GM13976 (cell line): ENCODE results near the gene PTH1R.

Experiments
- DNase-seq: peaks from one replicate; pipeline ENCODE4 v3.0.0; 2012; ENCODE audit warnings: low spot score
- in situ Hi-C: fragments of 300-500 bp; cut with MboI; formaldehyde crosslinking; loops from one replicate; pipeline ENCODE4 v1.12.0; 2022; ENCODE audit warnings: low sequenced_read_pairs, mixed read lengths, inconsistent platforms; ENCODE audit not compliant: unreplicated experiment
- TF ChIP-seq, protein P1 (sequence below): IDR thresholded peaks from 2 replicates; pipeline ENCODE4 v1.5.1; 2012; ENCODE audit warnings: borderline replicate concordance, mild to moderate bottlenecking; ENCODE audit not compliant: insufficient read depth; ENCODE audit errors: extremely low read depth, missing control alignments, control extremely low read depth

Gene PTH1R

GRCh38 chr3:46887980-46888494, 10.5 kb downstream of the PTH1R start:
- in situ Hi-C loops: loop anchor here (25.0 kb wide), 1 partner anchor 176 kb away; the partner anchor contains the start of genes PRSS50 and TMIE
- DNase-seq: no peak
- TF ChIP-seq, protein P1, sequence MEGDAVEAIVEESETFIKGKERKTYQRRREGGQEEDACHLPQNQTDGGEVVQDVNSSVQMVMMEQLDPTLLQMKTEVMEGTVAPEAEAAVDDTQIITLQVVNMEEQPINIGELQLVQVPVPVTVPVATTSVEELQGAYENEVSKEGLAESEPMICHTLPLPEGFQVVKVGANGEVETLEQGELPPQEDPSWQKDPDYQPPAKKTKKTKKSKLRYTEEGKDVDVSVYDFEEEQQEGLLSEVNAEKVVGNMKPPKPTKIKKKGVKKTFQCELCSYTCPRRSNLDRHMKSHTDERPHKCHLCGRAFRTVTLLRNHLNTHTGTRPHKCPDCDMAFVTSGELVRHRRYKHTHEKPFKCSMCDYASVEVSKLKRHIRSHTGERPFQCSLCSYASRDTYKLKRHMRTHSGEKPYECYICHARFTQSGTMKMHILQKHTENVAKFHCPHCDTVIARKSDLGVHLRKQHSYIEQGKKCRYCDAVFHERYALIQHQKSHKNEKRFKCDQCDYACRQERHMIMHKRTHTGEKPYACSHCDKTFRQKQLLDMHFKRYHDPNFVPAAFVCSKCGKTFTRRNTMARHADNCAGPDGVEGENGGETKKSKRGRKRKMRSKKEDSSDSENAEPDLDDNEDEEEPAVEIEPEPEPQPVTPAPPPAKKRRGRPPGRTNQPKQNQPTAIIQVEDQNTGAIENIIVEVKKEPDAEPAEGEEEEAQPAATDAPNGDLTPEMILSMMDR: no peak

DNA sequence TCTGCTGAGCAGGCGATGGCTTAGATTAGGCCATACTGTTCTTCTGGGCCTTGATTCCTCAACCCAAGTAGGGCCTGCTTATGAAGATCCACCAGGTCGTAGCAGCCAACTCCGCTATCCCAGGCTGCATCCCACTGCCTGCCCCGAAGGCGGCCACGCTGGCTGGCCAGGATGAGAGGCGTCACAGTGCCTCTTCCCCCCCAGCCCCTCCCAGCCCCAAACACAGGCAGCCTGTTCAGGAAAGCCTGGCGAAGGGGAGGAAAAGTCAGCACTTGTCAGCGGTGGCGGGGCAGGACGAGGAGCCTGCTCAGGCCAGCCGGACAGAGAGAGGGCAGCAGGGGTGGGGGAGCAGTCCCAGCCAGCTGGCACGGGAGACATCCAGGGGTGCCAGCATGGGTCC, 11.2 kb downstream of the PTH1R start:
- TF ChIP-seq, protein P1: no peak
- in situ Hi-C loops: loop anchor here (25.0 kb wide), 1 partner anchor 176 kb away; the partner anchor contains the start of genes PRSS50 and TMIE
- no peak for DNase-seq

- TF ChIP-seq, protein P1: no peak
- in situ Hi-C loops: loop anchor here (25.0 kb wide), 1 partner anchor 177 kb away; the partner anchor contains the start of genes PRSS50 and TMIE
- no peak for DNase-seq
Observed at GRCh38 chr3:46889381-46890110, 12.0 kb downstream of the PTH1R start.

GRCh38 chr3:46890132-46890531, 12.6 kb downstream of the PTH1R start:
- TF ChIP-seq, protein P1: no peak
- in situ Hi-C loops: loop anchor here (25.0 kb wide), 1 partner anchor 178 kb away; the partner anchor contains the start of genes PRSS50 and TMIE
- no peak for DNase-seq

DNA sequence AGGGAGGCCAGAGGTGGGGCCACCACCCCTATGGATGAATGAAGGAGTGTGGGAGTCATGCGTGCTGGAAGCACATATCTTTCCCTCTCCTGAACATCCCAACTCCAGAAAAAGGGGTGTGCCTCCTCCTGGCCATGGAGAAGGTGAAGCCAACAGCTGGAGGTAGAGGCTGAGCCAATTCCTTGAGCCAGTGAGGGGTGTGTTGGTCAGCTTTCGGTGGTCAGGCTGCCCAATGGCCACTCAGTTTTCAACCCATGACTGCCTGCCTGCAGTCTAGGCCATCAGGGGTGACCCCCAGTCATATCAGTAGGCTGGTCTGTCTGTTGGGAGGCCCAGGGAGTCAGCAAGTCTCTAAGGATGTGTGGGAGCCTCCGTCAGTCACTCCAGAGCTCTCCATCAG, 13.6 kb downstream of the PTH1R start:
- TF ChIP-seq, protein P1: no peak
- DNase-seq: no peak
- in situ Hi-C loops: loop anchor here (25.0 kb wide), 1 partner anchor 179 kb away; the partner anchor contains the start of genes PRSS50 and TMIE

GRCh38 chr3:46892285-46893145, 15.0 kb downstream of the PTH1R start:
- DNase-seq: no peak
- in situ Hi-C loops: loop anchor here (25.0 kb wide), 1 partner anchor 180 kb away; the partner anchor contains the start of genes PRSS50 and TMIE
- TF ChIP-seq, protein P1: no peak
